Measurements from ENCODE around the gene TPST2.

Gene TPST2

GRCh38 chr22:26476705-26477340 is 113.1 kb downstream of the TPST2 start:
- Mint-ChIP-seq H3K9me3 (no peaks in the 10 kb centered on the region), H3K4me1 (ENCODE audit: low read depth) (peaks cover 49% of the 10 kb centered on the region), H3K4me3 (no peak overlapping the region), H3K36me3 (ENCODE audit: low read depth) (peaks cover 40% of the 10 kb centered on the region), H3K27ac (peak overlapping the region; percentile 28), H3K27me3 (ENCODE audit: low read depth) (no peaks in the 10 kb centered on the region)
- DNase-seq (ENCODE audit: low spot score), result no peak

DNA sequence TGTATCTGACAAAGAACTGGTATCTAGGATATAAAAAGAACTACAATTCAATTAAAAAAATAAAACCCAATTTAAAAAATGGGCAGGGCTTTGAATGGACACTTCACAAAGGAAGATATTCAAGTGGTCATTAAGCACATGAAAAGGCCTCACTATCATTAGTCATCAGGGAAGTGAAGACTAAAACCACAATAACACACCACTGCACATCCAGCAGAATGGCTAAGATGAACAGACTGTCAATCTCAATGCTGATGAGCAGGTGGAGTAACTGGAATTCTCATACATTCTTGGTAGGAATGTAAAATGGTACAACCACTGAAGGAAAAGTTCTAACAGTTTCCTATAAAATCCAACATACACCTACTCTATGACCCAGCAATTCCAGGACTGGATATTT is 115.2 kb downstream of the TPST2 start:
- Mint-ChIP-seq H3K27ac (no peak overlapping the region), H3K9me3 (no peaks in the 10 kb centered on the region), H3K4me1 (ENCODE audit: low read depth) (peaks cover 32% of the 10 kb centered on the region), H3K27me3 (ENCODE audit: low read depth) (no peaks in the 10 kb centered on the region), H3K36me3 (ENCODE audit: low read depth) (peaks cover 47% of the 10 kb centered on the region), H3K4me3 (no peak overlapping the region)
- DNase-seq (ENCODE audit: low spot score), result no peak

All from T-helper 2 cell treated with Interferon-gamma antibody and Interleukin-4, amounts not matched to agents 5 μg/mL and 100 μg/mL, for 36 hours (primary cell).